Stimulated activated CD8-positive, alpha-beta memory T cell treated with anti-CD3 and anti-CD28 coated beads, Interleukin-7, amount 100 ng/mL, for 48 hours (primary cell): ENCODE results near the gene TBC1D19.

Experiments
- DNase-seq, 2 donors: peaks; one replicate each; pipeline ENCODE4 v3.0.0-alpha.2; 2020; ENCODE audit warnings: low read depth in 1 of 2; ENCODE audit errors: extremely low read depth in 1 of 2

Gene TBC1D19

DNA sequence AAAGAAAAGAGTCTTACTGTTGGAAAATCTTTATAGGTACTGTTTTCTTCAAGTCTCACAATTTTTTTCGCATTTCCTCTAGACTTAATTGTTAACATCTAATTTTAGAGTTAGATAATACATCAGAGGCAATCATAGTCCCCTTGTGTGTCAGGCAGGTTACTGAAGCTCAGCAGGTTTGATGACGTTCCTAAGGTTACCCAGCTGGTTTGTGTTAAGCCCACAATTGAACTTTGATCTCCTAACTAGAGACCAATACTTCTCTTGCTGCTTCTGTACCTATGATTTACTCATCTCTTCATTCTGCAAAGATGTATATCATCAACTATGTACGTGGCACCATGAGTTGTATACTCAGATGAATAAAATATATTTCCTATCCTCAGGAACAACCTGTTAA, 145.1 kb downstream of the TBC1D19 start:
- DNase-seq = no peak

DNA sequence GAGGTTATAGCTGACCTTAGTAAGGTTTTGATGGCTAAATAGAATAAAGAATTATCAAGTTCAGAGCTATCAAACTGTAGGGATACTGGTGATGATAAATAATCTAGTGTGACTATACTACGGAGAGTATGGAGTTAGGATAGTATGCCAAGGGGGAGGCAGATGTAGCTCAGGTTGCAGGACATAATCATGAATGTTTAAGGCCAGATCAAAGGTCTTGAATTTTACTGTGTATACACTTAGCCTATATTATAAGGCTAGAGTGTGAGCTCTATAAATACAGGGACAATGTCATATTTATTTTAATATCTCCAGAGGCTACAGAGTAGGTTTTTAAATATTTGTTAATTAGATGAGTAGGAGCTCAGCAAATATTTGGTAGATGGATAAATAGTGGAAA, 145.7 kb downstream of the TBC1D19 start:
- no peak for DNase-seq

DNA sequence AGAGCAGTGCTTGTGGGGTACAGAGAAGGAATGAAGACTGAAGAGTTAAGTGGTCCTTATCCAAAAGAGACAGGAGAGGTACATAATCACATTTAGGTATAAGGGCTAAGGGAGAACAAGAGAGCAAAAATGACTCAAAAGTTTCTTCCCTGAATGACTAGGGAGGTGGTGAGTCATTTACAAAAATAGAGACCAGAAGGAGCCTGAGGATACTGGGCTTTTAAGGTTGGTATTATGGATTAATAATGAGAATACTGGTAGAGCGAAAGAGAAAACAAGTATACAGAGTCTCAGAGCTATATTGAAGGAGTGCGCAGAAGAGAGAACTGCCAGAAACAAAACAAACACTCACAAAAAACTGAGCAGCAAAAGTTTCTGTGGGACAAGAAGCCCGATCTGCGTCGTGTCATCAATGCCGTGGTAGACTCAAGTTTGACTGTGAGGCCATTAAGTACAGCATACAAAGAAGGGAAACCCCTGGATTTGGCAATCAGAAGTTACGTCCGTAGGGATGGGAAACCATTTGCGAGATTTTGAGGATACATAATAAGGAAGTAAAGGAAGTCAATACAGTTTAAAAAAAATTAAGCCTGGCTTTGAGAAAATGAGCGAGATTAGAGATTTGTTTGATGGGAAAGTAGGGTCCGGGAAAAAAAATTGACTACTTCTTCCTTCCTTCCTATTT, 147.6 kb downstream of the TBC1D19 start:
- no peak for DNase-seq

DNA sequence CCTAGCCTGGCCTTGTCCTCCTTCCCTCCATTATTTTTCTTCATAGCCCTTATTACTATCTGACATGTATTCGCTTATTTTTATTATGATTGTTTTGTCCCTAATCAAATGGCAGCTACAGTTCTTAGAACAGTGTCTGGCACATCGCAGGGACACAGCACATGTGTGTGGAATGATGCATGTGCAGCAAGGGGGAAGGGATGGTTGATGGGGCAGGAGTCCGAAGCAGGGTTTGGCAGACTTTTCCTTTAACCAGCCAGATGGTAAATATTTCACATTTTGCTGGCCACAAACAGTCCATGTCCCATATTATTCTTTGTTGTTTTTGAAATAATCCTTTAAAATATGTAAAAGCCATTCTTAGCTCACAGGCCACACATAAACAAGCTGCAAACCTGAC, 148.5 kb downstream of the TBC1D19 start:
- no peak for DNase-seq

DNA sequence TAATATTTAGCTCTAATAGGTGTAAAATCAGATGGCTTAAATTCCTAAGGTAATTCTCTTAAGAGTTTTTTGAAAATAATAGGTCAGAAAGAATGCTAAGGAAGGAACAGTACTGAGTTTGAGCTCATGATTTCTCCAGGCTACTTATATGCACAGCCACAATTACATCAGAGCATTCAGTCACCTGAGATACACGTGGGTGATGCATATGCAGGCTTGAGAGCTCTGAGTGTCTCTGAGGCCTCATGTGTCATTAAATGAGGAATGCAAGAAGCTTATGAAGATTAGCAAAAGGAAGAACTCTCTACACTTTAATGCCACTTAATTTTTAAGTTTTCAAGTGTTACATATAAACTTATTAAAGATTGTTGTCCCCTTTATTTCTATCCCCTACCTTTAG, 152.7 kb downstream of the TBC1D19 start:
- DNase-seq = no peak

DNA sequence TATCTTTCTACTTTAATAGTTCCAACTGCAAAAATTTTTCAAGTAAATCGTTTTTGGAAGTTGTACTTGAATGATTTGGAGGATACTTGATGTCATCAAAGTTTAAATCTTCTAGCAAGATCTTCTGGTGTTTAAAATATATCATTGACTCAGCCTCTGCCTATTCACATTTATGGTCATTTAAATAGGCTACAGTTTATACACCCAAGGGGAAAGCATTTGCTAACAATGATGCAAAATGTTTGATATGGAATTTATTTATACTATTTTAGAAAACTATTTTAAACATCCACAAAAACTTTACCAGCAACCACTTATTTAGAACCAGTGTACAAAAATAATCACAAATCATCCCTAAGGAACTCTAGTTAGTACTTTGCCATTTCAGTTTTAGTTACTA, 153.5 kb downstream of the TBC1D19 start:
- DNase-seq = no peak

DNA sequence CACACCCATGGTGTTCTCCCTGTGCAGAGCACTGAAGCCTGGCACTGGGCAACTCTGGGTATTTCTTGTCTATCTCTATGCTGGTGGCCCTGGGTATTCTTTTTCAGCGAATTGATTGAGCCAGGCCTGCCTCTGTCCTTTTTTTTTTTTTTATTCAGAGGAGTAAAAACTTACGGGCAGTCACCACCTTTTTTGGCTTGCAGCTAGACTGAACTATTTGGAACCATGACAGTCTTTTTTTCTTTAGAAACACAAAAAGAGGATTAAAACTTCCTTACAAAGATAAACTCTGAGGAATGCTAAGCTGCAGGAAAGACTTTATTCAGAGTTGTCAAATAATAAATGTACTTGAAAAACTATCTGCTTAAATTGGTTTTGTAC, 157.6 kb downstream of the TBC1D19 start:
- DNase-seq = no peak

DNA sequence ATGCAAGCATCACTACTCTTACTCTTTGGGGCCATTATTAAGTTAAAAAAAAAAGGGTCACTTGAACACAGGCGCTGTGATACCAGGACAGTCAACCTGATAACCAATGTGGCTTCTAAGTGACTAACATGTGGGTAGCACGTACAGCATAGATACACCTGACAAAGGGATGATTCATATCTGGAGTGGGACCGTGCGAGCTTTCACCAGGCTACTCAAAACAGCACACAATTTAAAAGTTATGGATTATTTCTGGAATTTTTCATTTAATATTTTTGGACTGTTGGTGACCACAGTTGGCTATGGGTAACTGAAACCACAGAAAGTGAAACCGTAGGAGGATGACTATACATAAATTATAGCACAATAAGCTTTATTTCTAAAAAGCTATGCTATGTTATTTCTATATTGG, 162.9 kb downstream of the TBC1D19 start:
- peak in 1 of 2 donors; percentile 46 for DNase-seq

DNA sequence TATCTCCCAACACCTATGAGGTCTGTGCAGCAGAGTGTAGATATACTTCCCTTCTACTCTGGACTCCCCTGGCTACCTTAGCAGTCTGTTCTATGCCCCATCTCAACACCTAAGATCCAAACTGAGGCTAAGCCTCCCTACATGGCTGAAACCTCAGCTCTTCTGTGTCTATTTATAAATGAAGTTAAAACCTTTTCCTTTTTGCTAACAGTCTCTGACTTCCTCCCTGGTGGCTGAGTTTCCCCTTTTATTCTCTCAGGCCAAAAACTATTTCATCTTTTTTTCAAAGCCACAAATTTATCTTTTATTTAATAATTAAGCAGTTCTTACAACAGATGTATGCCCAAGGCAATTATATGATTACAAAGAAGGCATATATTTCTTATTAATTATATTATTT, 164.9 kb downstream of the TBC1D19 start:
- no peak for DNase-seq

DNA sequence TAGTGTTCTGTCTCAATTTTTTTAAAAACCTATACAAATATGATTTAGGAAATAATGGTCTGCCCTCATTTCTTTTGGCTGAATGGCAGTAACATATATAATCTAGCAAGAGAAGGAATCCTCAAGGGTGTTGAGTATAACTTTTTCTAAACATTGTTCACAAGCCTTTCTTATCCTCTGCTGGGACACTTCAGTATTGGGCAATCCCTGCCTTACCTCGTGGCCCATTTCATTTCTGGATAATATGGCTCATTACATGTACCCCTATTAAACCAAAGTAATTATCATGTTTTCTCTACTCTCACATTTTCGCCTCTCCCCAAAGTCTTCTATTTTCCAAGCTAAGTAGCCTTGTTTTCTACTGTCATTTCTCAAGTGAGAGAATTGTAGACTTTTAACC, 166.0 kb downstream of the TBC1D19 start:
- no peak for DNase-seq

DNA sequence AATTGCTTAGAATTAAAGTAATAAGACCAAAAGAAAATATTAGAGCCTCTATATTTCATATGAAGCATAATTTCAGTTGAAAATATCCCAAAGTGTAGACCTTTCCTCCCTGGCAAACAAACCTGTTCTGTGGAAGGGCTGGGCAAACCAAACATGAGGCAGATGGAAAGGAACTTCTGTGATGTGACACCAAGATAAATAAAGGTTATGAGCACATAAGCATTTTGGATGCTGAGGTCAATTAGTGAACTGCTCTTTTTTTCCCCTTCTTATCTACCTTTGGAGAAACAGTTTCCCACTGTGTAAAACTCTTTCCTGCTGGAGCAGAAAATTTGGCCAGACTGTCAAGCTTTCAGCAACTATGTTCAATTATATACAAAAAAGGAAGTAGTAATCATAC, 167.1 kb downstream of the TBC1D19 start:
- no peak for DNase-seq

DNA sequence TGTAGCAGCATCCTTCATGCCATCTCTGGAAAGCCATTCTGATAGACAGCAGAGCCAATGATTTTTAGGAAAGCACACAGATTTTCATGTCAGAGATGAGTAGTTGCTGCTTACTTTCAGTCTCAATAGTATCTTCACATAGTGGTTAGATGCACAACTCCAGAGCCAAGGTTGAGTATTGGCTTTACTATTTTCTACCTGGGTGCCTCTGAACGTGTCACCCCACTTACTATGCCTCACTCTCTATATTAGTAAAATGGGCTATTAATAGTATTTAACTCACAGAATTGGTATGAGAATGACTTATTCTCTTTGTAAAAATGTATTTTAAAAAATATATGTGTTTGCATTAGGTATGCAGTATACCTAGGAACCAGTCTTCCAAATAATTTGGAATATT, 168.0 kb downstream of the TBC1D19 start:
- DNase-seq = no peak

DNA sequence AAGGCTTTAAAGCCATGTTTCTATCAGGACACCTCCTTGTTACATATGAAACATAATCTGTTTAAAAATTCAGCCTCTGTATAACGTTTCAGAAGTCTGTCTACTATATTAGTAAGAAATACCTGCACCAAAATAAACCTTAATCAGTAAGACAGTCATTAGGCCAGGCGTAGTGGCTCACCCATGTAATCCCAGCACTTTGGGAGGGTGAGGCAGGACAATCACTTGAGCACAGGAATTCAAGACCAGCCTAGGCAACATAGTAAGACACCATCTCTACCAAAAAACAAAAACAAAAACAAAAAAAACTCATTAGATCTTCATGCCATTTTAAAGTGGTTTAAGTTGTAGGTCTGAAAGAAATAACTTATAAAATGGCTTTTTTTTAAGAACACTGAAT, 169.3 kb downstream of the TBC1D19 start:
- DNase-seq = no peak

DNA sequence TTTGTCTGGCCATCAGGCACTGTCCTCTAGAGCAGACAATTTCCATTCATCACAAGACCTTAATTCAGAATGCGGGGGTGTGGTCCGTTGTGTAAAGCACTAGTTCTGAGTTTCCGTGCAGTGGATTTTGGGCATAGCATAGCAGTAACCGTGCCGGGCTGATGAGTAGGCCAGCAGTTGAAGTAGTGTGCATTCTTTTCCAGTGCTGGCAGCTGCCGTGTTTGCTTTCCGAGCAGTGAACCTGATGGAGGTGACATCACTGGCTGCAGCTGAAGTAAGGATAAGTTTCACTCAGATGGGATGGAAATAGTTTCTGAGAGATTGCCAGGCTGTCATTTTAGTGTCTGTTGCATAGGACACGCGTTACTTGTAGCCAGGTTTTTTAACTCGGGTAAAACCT, 169.7 kb downstream of the TBC1D19 start:
- DNase-seq = no peak

DNA sequence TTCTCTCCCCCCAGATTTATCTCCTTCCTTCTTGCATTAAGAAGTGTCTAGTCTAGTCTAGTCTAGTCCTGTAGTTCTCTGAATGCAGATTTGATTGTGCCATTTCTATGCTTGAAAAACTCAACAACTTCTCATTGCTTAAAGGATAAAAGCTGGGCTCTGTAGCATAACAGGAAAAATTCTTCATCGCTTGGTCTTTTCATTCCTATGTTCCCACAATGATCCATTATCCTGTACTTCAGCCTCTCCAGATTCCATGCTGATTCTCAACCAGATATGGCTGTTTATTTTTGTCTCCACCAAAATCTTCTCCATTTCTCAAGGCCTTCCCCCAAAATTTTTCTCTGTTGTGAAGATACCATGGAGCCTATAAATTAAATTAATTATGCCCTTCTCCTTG, 173.9 kb downstream of the TBC1D19 start:
- no peak for DNase-seq

DNA sequence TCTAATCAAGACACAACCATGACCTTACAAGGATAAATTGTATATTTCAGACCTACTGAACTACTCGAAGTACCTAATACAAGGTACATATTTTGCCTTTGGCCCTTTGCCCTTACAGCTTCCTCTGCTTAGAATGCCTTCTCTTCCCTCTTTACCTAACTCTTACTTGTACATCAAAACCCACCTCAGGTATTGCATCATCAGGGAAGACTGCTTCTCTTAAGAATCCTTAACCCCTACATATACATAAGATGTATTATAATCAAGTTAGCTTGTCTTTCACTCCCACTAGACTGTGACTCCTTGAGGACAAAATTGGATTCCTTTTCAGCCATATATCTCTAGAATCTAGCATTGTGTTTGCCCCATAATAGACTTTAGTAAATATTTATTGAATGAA, 175.0 kb downstream of the TBC1D19 start:
- no peak for DNase-seq

DNA sequence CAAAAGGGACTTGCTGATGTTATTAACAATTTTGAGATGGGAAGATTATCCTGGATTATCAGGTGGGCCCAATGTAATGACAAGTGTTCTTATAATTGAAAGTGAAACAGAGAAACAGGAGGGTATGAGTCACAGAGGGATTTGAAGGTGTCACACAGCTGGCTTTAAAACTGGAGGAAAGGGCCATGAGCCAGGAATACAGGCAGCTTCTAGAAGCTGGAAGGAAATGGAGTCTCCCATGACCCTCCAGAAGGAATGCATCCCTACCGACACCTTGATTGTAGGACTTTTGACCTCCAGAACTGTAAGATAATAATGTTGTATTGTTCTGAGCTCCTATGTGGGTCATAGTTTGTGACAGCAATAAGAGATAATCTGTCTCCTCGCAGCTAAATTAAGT, 178.8 kb downstream of the TBC1D19 start:
- DNase-seq = no peak

DNA sequence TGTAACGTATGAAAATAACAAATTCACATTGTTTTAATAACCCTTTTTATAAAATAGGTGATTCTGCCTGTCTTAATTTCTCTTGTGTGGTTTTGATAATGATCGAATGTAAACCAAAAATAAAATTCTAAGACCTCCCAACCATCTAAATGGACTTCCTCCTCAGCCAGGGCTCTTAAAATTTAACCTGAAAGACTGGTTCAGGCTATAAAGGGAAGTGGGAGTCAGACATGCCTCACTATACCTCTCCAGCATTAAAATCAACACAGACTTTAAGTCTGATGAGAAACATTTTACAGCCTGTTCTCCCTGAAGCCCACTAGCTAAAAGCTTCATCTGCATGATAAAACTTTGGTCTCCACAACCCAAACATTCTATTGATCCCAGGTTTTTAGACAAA, 179.2 kb downstream of the TBC1D19 start:
- no peak for DNase-seq

DNA sequence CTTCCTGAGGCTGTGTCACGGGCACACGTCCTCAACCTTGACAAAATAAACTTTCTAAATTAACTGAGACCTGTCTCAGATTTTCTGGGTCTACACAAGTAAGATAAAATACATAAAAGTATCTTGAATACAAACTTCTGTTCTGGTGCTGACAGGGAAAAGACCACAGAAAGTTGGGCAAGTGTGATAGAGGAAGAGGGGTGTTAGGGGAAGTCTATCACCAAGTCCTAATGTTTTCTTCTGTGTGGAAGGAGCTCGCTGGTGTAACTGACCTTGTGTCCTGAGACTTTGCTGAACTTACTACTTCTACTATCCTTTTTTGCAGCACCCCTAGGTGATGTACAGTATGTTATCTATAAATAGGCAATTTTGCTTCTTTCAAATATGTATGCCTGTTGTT, 179.8 kb downstream of the TBC1D19 start:
- DNase-seq = no peak

DNA sequence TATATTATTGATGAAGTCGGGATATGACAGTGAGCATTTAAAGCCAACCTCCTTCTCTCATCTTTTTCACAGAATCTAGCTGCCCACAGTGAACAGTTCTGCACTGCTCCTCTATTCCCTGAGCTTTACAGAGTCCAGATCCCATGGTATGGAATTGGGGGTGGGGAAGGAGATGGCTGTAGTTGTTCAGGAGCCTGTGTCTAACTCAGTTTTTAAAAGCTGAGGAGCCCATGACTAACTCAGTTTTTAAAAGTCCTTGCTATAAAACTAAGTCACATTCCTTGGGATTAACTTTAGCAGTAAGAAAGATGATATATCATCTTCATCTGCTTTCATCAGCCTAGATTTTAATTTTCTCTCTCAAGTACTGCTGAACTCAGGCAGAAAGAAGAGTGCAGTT, 180.3 kb downstream of the TBC1D19 start:
- no peak for DNase-seq

DNA sequence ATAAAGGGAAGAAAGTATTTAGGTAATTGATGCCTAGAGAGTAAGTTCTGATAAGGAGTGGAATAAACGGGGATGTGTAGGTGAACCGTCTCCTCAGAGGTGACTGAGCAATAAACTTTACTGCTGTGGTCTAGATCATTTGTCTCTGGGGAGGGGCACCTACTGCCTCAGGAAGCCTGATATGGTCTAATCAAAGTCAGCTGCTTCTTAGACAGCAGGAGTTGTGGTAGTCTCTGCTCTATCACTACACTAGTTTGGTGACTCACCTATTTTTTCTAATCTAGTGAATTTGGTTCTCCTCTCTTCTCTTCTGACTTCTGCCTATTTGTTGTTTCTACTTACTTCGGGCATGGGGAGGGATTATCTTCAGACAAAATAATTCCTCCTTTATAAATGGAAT, 181.6 kb downstream of the TBC1D19 start:
- no peak for DNase-seq

DNA sequence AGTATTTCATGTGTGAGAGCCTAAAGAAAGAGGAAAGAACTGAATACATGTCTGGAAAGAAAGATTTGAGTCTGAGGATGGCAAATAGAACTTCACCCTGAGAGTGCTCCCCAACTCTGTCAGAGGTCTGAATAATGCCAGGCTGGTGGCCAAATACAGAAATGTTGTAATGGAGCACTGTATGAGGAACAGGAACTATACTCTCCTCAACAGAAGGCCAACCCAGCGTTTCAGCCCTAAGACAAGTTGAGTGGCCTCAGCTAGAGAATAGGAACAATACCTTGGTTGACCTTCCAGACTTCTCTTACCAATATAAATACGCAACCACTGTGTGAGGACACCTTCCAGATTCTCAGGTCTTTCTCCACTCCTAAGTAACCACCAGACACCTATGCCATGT, 182.3 kb downstream of the TBC1D19 start:
- no peak for DNase-seq

DNA sequence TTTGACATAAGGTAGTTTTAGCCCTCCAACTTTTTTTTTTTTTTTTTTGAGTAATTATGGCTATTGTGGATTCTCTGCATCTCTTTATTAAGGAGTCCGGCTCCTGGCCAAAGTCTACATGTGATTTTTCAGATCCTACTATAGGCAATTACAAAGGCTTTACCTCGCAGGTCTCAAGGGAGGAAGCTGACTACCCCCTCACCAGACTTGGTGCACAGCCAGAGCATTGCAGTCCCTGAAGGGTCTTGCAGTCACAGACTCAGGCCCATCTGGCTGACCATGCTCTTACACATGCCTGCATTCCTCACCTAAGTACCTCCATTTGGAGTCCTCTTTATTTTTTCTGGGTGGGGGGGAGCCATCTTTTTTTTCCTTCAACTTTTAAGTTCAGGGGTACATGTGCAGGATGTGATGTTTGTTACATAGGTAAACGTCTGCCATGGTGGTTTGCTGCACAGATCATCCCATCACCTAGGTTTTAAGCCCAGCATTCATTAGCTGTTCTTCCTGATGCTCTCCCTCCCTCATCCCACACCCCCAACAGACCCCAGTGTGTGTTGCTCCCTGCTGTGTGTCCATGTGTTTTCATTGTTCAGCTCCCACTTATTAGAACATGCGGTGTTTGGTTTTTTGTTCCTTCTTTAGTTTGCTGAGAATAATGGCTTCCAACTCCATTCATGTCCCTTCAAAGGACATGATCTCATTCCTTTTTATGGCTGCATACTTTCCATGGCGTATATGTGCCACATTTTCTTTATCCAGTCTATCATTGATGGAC, 188.4 kb downstream of the TBC1D19 start:
- no peak for DNase-seq
